ENCODE data around the gene TADA2B.

Gene TADA2B

GRCh38 chr4:7044137-7044930, 1.2 kb downstream of the TADA2B start:
- H3K4me3 ChIP-seq (ENCODE audit: low read depth, low read length): peak overlapping the region; percentile 94
- TF ChIP-seq CTCF (IDR thresholded peaks at IDR 0.05; ENCODE audit: insufficient read depth, low read depth, low read length, missing control alignments): no peak
- peak; percentile 31 for DNase-seq (ENCODE audit: low read depth)

GRCh38 chr4:7045553-7045952, 2.4 kb downstream of the TADA2B start:
- peak overlapping the region; percentile 94 for H3K4me3 ChIP-seq (ENCODE audit: low read depth, low read length)
- no peak for TF ChIP-seq CTCF (IDR thresholded peaks at IDR 0.05; ENCODE audit: insufficient read depth, low read depth, low read length, missing control alignments)
- no peak for DNase-seq (ENCODE audit: low read depth)

GRCh38 chr4:7045961-7046921, 3.1 kb downstream of the TADA2B start:
- no peak for TF ChIP-seq CTCF (IDR thresholded peaks at IDR 0.05; ENCODE audit: insufficient read depth, low read depth, low read length, missing control alignments)
- peak overlapping the region; percentile 94 for H3K4me3 ChIP-seq (ENCODE audit: low read depth, low read length)

GRCh38 chr4:7046971-7047370, 3.8 kb downstream of the TADA2B start:
- no peak for DNase-seq (ENCODE audit: low read depth)
- TF ChIP-seq CTCF (IDR thresholded peaks at IDR 0.05; ENCODE audit: insufficient read depth, low read depth, low read length, missing control alignments): no peak
- no peak overlapping the region for H3K4me3 ChIP-seq (ENCODE audit: low read depth, low read length)

More at GRCh38 chr4:7045961-7046921, 3.1 kb downstream of the TADA2B start:
- peak; percentile 88 for DNase-seq (ENCODE audit: low read depth)

- no peak for DNase-seq (ENCODE audit: low read depth)
- H3K4me3 ChIP-seq (ENCODE audit: low read depth, low read length): no peak overlapping the region
- TF ChIP-seq CTCF (IDR thresholded peaks at IDR 0.05; ENCODE audit: insufficient read depth, low read depth, low read length, missing control alignments): no peak
Observed at GRCh38 chr4:7048642-7049041, 5.5 kb downstream of the TADA2B start.

GRCh38 chr4:7049295-7049694, 6.1 kb downstream of the TADA2B start:
- TF ChIP-seq CTCF (IDR thresholded peaks at IDR 0.05; ENCODE audit: insufficient read depth, low read depth, low read length, missing control alignments): no peak
- no peak for DNase-seq (ENCODE audit: low read depth)
- H3K4me3 ChIP-seq (ENCODE audit: low read depth, low read length): no peak overlapping the region
